SK-N-SH treated with all-trans-retinoic acid at 6 μM for 48 hours (cell line): Measurements from ENCODE around the gene CPTP.

ENCODE experiments used
- ATAC-seq: fragments of 200-7000 bp; cut with Tn5 transposase; 3 replicates; pipeline ENCODE4 v1.9.1; 2020; ENCODE audit warnings: mild to moderate bottlenecking, moderate library complexity
- ARNTL ChIP-seq: fragments of 450-650 bp; formaldehyde crosslinking; IDR thresholded peaks from 2 replicates; pipeline ENCODE4 v1.5.0; 2020; ENCODE audit warnings: low read depth, mild to moderate bottlenecking, moderate library complexity, borderline replicate concordance
- BACH2 ChIP-seq: fragments of 250-450 bp; sonication (Bioruptor Pico); IDR thresholded peaks from 2 replicates; pipeline ENCODE4 v1.9.0; 2021; ENCODE audit warnings: mild to moderate bottlenecking, borderline replicate concordance
- CREB5 ChIP-seq: fragments of 250-450 bp; sonication (Bioruptor Pico); IDR thresholded peaks from 2 replicates; pipeline ENCODE4 v1.5.1; 2020; ENCODE audit warnings: low read depth, mild to moderate bottlenecking, moderate library complexity
- CSDC2 ChIP-seq: fragments of 250-450 bp; sonication (Bioruptor Pico); IDR thresholded peaks from 2 replicates; pipeline ENCODE4 v1.5.0; 2020; ENCODE audit warnings: mild to moderate bottlenecking, moderate library complexity
- CSRNP3 ChIP-seq: fragments of 250-450 bp; sonication (Bioruptor Pico); IDR thresholded peaks from 2 replicates; pipeline ENCODE4 v1.5.1; 2021; ENCODE audit warnings: mild to moderate bottlenecking, moderate library complexity
- GLIS3 ChIP-seq: fragments of 250-450 bp; sonication (Bioruptor Pico); IDR thresholded peaks from 2 replicates; pipeline ENCODE4 v1.5.0; 2020; ENCODE audit warnings: mild to moderate bottlenecking, moderate library complexity
- ISL1 ChIP-seq: fragments of 250-450 bp; sonication (Bioruptor Pico); IDR thresholded peaks from 2 replicates; pipeline ENCODE4 v2.1.2; 2022; ENCODE audit warnings: mild to moderate bottlenecking, moderate library complexity
- OSR1 ChIP-seq: fragments of 250-450 bp; sonication (Bioruptor Pico); IDR thresholded peaks from 2 replicates; pipeline ENCODE4 v1.8.0; 2022; ENCODE audit warnings: moderate library complexity, mild to moderate bottlenecking, inconsistent platforms
- PATZ1 ChIP-seq: fragments of 250-450 bp; sonication (Bioruptor Pico); IDR thresholded peaks from 2 replicates; pipeline ENCODE4 v1.8.0; 2020; ENCODE audit warnings: mild to moderate bottlenecking, moderate library complexity, borderline replicate concordance
- POU6F1 ChIP-seq: fragments of 250-450 bp; sonication (Bioruptor Pico); IDR thresholded peaks from 2 replicates; pipeline ENCODE4 v1.8.0; 2021; ENCODE audit warnings: low read depth, mild to moderate bottlenecking, moderate library complexity, borderline replicate concordance
- PPARA ChIP-seq: fragments of 250-450 bp; sonication (Bioruptor Pico); IDR thresholded peaks from 2 replicates; pipeline ENCODE4 v1.5.0; 2020; ENCODE audit warnings: mild to moderate bottlenecking, borderline replicate concordance
- RARB ChIP-seq: fragments of 250-450 bp; sonication (Bioruptor Pico); IDR thresholded peaks from 2 replicates; pipeline ENCODE4 v1.8.0; 2021; ENCODE audit warnings: mild to moderate bottlenecking, moderate library complexity
- SNAI2 ChIP-seq: fragments of 250-450 bp; sonication (Bioruptor Pico); IDR thresholded peaks from 2 replicates; pipeline ENCODE4 v1.5.0; 2020; ENCODE audit warnings: mild to moderate bottlenecking, moderate library complexity
- TOX ChIP-seq: fragments of 250-450 bp; sonication (Bioruptor Pico); IDR thresholded peaks from 2 replicates; pipeline ENCODE4 v1.8.0; 2021; ENCODE audit warnings: mild to moderate bottlenecking, moderate library complexity, borderline replicate concordance
- TSHZ2 ChIP-seq: fragments of 250-450 bp; sonication (Bioruptor Pico); IDR thresholded peaks from 2 replicates; pipeline ENCODE4 v1.5.0; 2020; ENCODE audit warnings: mild to moderate bottlenecking, moderate library complexity
- ZC3H10 ChIP-seq: fragments of 250-450 bp; sonication (Bioruptor Pico); IDR thresholded peaks from 2 replicates; pipeline ENCODE4 v1.5.1; 2021; ENCODE audit warnings: mild to moderate bottlenecking, moderate library complexity
- ZFP3 ChIP-seq: fragments of 250-450 bp; sonication (Bioruptor Pico); IDR thresholded peaks from 2 replicates; pipeline ENCODE4 v1.5.0; 2020; ENCODE audit warnings: mild to moderate bottlenecking, moderate library complexity
- ZFP30 ChIP-seq: fragments of 450-650 bp; formaldehyde crosslinking; IDR thresholded peaks from 2 replicates; pipeline ENCODE4 v1.5.0; 2022; ENCODE audit warnings: mild to moderate bottlenecking, moderate library complexity
- ZNF70 ChIP-seq: fragments of 450-650 bp; formaldehyde crosslinking; IDR thresholded peaks from 2 replicates; pipeline ENCODE4 v1.5.0; 2020; ENCODE audit warnings: mild to moderate bottlenecking, moderate library complexity
- ZNF8 ChIP-seq: fragments of 450-650 bp; formaldehyde crosslinking; IDR thresholded peaks from 2 replicates; pipeline ENCODE4 v1.5.0; 2020; ENCODE audit warnings: mild to moderate bottlenecking, moderate library complexity

CPTP gene

GRCh38 chr1:1342061-1342562 is 17.5 kb downstream of the CPTP start:
- TF ChIP-seq POU6F1 (CRISPR knock-in tag) (no peak), ZNF8 (CRISPR knock-in tag) (no peak), GLIS3 (no peak), CSDC2 (CRISPR knock-in tag) (no peak), OSR1 (CRISPR knock-in tag) (no peak), BACH2 (CRISPR knock-in tag) (no peak), ZNF70 (CRISPR knock-in tag) (no peak), ISL1 (CRISPR knock-in tag) (no peak), ARNTL (no peak)
- no peak for ATAC-seq

- TF ChIP-seq RARB (CRISPR knock-in tag) (no peak), SNAI2 (CRISPR knock-in tag) (no peak), ZFP30 (no peak), TSHZ2 (CRISPR knock-in tag) (no peak), CREB5 (no peak), ZNF8 (CRISPR knock-in tag) (no peak), TOX (CRISPR knock-in tag) (no peak), BACH2 (CRISPR knock-in tag) (no peak), POU6F1 (CRISPR knock-in tag) (no peak), OSR1 (CRISPR knock-in tag) (no peak), ARNTL (no peak), ZC3H10 (no peak), CSDC2 (CRISPR knock-in tag) (no peak), ZFP3 (CRISPR knock-in tag) (no peak), CSRNP3 (CRISPR knock-in tag) (no peak), PATZ1 (CRISPR knock-in tag) (no peak), ISL1 (CRISPR knock-in tag) (no peak), PPARA (CRISPR knock-in tag) (no peak), ZNF70 (CRISPR knock-in tag) (no peak)
- TF ChIP-seq, all 23 proteins: peak for 0
- ATAC-seq = no peak
These were observed 18.0 kb downstream of the CPTP start for GRCh38 chr1:1342584-1343115.
